GM21737 (cell line): ENCODE results near the gene LRP1.
"Not testable (repeated sequence)": the region's sequence is repeated elsewhere in the genome, so short reads cannot be mapped to it uniquely, and the experiment has no call there.

Experiments used
- ATAC-seq: cut with Tn5 transposase; IDR thresholded peaks from one replicate; pipeline ENCODE4 v1.9.1; 2021; ENCODE audit warnings: mild to moderate bottlenecking, moderate library complexity; ENCODE audit not compliant: unreplicated experiment

The LRP1 gene

DNA sequence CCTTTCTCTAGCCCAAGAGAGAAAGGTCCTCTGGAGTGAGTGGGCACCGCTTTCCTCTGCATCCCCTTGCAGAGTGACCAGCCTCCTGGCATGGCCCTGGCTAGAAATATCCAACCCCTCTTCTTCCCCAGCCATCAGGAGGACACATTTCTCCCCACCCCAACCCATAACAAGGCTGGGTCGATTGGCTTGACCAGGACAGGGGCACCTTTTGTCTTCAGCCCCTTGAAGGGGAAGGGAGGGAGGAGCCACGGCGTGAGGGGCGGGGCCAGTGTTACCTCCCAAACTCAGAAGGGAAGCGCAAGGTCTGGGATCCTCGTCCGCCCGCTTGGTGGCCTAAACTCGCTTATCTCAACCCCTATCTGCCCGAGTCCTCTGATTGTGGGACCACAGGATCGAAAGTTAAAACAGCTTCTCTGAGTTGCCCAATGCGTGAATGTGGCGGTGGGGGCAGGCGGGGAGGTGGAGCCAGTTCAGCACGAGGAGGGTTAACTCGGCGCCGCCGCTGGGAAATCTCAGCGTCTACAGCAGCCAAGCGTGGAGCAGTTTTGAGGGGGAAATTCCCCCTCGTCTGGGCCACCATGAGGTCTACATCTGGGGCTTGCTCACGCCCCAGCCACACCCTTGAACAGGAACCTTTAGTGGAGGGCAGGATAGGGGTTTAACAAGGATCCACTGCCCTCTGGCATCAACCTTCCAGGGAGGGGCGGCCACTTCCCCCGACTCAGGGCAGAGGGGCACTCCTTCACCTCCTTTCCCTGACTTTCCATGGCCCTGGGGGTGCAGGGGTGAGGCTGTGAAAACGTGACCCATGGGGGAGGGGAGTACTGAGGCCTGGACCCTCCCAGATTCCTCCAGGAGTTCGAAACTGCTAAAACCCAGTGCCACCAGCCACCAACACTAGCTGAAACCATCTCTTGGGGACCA lies 17.9 kb upstream of the LRP1 start:
- peak; percentile 34 for ATAC-seq

DNA sequence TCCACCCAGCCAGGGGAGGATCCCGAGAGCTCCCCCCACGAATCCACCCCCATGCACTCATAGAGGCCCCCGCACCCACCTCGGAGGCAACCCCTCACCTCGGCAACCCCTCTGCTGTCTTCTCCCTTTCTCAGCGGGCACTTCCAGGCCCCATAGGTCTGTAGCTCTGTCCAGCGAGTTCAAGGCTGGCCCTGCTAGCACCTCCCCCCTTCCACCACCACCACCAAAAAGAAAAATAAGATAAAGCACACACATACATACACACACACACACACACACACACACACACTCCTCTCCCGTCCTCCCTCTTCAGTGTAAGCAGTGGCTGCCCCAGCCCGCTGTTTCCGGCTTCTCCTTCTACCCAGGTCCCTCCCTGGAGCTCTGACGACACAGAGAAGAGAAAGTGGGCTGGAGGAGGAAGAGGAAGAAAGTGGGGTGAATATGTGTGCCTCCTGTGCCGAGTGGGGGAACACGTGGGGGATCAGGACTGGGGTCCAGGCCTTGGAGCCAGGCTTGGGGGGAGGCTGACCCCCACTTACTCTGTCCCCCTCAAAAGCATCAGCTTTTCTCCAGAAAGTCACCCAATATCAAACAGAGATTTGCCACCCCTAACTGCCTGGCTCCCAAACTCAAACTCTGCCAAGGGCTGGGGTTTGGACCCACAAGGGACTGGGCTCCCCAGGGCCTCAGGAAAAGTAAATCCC lies 17.1 kb upstream of the LRP1 start, which contains the start of gene STAT6:
STAT6 (minus strand) TSS at position 332 of the 704 bp plus-strand sequence. CDS start 3,084 bp downstream, outside the sequence.
- ATAC-seq: peak; percentile 45

GRCh38 chr12:57112492-57113294 lies 15.6 kb upstream of the LRP1 start:
- ATAC-seq: no peak

GRCh38 chr12:57116580-57117281 lies 11.6 kb upstream of the LRP1 start:
- ATAC-seq: no peak

GRCh38 chr12:57118711-57119271 lies 9.5 kb upstream of the LRP1 start:
- no peak for ATAC-seq

- no peak for ATAC-seq
Measured at GRCh38 chr12:57119294-57120085, 8.8 kb upstream of the LRP1 start.

GRCh38 chr12:57120718-57121117 lies 7.6 kb upstream of the LRP1 start:
- not testable (repeated sequence) for ATAC-seq

- no peak for ATAC-seq
Measured at GRCh38 chr12:57123813-57124212, 4.5 kb upstream of the LRP1 start.

DNA sequence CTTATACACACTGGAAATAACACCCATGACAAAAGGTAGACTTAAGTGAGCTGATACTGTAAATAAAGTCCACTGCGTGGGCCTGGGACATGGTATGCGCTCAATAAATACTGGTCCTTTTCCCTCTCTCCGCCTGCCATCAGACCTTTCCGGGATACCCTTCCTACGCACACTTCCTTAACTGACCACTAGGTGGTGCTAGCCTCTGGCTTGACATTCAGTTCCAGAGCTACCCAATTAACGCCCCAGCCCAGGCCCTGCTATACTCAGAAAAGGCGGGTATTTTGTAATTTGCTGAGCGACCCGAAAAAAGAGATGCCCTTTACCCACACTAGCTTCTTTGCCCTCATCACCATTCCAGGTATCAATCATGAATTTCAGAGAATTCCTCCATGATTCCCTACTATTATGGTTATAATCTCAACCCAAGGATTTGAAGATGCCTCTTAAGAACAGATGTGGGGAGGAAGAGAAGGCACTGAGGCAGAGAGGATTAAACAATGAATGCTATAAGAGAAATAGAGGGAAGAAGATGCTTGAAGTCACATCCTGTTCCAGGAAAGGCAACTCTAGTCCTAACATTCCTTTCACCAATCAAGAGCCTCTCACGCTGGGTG lies 3.9 kb upstream of the LRP1 start:
- no peak for ATAC-seq

DNA sequence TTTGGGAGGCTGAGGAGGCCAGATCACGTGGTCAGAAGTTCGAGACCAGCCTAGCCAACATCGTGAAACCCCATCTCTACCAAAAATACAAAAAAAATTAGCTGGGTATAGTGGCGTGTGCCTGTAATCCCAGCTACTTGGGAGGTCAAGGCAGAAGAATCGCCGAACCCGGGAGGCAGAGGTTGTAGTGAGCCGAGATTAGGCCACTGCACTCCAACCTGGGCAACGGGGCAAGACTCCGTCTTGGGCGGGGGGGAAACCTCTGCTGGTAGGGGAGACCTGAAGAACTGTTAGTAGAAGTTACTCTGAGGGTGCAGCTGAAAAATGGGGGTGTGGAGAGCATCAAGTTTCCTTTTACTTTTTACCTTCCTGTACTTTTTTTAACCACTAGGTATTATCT lies 2.2 kb upstream of the LRP1 start:
- no peak for ATAC-seq

GRCh38 chr12:57126561-57126960 lies 1.7 kb upstream of the LRP1 start:
- no peak for ATAC-seq

GRCh38 chr12:57127101-57127725 lies 1.1 kb upstream of the LRP1 start:
- no peak for ATAC-seq

DNA sequence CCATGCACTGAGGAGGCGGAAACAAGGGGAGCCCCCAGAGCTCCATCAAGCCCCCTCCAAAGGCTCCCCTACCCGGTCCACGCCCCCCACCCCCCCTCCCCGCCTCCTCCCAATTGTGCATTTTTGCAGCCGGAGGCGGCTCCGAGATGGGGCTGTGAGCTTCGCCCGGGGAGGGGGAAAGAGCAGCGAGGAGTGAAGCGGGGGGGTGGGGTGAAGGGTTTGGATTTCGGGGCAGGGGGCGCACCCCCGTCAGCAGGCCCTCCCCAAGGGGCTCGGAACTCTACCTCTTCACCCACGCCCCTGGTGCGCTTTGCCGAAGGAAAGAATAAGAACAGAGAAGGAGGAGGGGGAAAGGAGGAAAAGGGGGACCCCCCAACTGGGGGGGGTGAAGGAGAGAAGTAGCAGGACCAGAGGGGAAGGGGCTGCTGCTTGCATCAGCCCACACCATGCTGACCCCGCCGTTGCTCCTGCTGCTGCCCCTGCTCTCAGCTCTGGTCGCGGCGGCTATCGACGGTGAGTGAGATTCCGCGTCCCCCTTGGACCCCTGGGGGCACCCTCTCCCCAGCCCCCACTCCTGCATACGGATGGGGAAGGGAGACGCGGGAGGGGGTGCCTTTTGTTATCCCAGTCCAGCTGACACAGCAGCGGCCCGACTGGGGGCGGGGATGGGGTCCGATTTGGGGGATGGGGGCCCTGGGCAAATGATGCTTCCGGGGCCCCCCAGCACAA lies 400 bp downstream of the LRP1 start:
- ATAC-seq: no peak

DNA sequence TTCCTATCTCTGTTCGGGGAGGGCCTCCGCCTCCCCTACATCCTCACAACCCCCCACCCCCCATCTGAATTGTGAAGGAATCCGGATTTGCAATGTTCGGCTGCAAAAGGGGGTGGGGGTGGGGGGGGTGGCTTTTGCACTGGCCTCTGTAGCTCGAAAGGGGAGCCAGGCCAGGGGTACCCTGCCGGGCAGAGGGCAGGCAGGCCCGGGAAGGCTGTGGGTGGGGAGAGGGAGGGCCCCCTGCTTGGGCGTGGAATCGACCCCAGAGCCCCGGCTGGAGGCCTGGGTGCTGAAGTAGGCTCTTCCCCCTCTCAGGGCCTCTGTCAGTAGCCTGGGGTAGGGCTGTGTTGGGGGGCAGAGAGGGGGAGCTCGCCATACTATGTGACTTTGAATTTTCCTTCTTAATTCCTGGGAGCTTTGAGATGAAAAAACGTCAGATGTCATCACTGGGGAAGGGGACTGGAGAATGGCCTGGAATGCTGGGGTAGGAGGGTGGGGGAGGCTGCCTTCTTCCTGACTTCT lies 1.1 kb downstream of the LRP1 start:
- ATAC-seq: no peak

DNA sequence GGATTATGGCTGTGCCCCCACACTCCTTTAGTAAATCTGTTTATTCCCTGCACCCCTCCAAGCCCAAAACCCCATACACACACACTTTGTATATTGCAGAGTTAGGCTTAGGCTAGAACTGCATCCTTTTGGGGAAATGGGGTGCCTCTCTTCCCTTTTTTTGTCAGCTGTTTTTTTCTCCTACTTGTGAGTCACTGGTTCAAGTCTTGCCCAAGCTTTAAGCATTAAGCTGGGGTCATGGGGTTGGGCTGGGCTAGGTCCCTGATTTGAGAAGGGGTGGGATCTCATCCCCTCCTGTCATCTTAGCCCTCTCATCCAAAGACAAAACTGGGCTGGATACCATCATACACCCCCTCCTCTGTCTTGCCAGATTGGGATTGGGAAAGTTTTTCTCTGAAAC lies 1.6 kb downstream of the LRP1 start:
- ATAC-seq: no peak

DNA sequence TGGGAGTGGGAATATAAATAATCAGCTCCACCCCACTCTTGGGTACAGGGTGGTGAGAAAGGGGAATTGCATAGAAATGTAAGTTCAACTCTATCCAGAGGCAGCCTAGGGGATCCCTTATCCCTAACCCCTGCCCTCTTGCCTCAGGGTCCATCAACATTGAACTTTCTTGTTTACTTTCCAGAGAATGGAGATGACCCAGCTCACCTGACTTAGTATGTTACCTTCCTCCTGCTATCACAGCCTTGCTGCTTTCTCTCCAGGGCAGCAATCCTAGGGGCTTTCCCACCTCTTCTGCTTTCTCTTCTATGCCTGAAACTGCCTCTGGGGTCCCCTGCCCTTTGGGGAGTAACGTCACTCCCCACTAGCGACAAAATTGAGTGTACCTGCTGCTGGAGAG lies 2.7 kb downstream of the LRP1 start:
- ATAC-seq: no peak

GRCh38 chr12:57131896-57132744 lies 3.8 kb downstream of the LRP1 start:
- ATAC-seq: no peak
